Smooth muscle cell (in vitro differentiated cells): ENCODE measurements around the gene ST3GAL5. TPM values are rescaled to one million over a fixed set of nuclear protein-coding genes. Genes with fewer than 3 reads are reported as not detected.

Experiments
- DNase-seq: peaks from one replicate; lab custom pipeline; 2025; ENCODE audit not compliant: unreplicated experiment; lab: John Stamatoyannopoulos, UW
- H2AFZ ChIP-seq: fragments of 200-600 bp; sonication (generic); 2 replicates; pipeline ENCODE4 v1.6.0; 2016; ENCODE audit warnings: antibody characterized with exemption, low read depth, mild to moderate bottlenecking
- H3F3A ChIP-seq: fragments of 200-600 bp; sonication (generic); 2 replicates; pipeline ENCODE4 v1.6.0; 2017; ENCODE audit warnings: antibody characterized with exemption, low read depth
- H3K27ac ChIP-seq: fragments of 200-600 bp; sonication (generic); 2 replicates; pipeline ENCODE4 v1.5.1; 2016; ENCODE audit warnings: low read depth, mild to moderate bottlenecking
- H3K27me3 ChIP-seq: fragments of 200-600 bp; sonication (generic); 2 replicates; pipeline ENCODE4 v1.6.1; 2016; ENCODE audit warnings: low read depth, mild to moderate bottlenecking
- H3K36me3 ChIP-seq: fragments of 200-600 bp; sonication (generic); 2 replicates; pipeline ENCODE4 v1.5.1; 2016; ENCODE audit warnings: low read depth
- H3K4me1 ChIP-seq: fragments of 200-600 bp; sonication (generic); 2 replicates; pipeline ENCODE4 v1.5.1; 2016; ENCODE audit warnings: low read depth
- H3K4me2 ChIP-seq: fragments of 200-600 bp; sonication (generic); 2 replicates; pipeline ENCODE4 v1.6.0; 2016; ENCODE audit warnings: mild to moderate bottlenecking
- H3K4me3 ChIP-seq: fragments of 200-600 bp; sonication (generic); 2 replicates; pipeline ENCODE4 v1.5.1; 2016; ENCODE audit warnings: mild to moderate bottlenecking
- H3K79me2 ChIP-seq: fragments of 200-600 bp; sonication (generic); 2 replicates; pipeline ENCODE4 v1.6.0; 2016; ENCODE audit warnings: low read depth, mild to moderate bottlenecking
- H3K9ac ChIP-seq: fragments of 200-600 bp; sonication (generic); 2 replicates; pipeline ENCODE4 v1.6.0; 2016; ENCODE audit warnings: low read depth
- H3K9me3 ChIP-seq: fragments of 200-600 bp; sonication (generic); replicated peaks from 2 replicates; pipeline ENCODE4 v1.5.1; 2016; ENCODE audit warnings: low read depth
- H4K20me1 ChIP-seq: fragments of 200-600 bp; sonication (generic); 2 replicates; pipeline ENCODE4 v1.6.0; 2016; ENCODE audit warnings: low read depth
- WGBS: methylation state at CpG from one replicate; pipeline ENCODE4 v1.1.7; 2016; ENCODE audit warnings: low lambda C conversion rate; 5-methylcytosine and 5-hydroxymethylcytosine counted together
- polyA plus RNA-seq: library from polyadenylated mRNA; unstranded; fragments of >200 nt; fragmentation: Nextera tagmentation; extraction: Ambion mirVana; gene quantifications from 2 replicates; pipeline ENCODE4 v1.2.1, GENCODE V29; 2016
- total RNA-seq: library from RNA; depleted of rRNA; stranded (reverse); fragments of >200 nt; gene quantifications from 2 replicates; pipeline ENCODE4 v1.2.3, GENCODE V29; 2014
- TF ChIP-seq, protein P1 (sequence below): fragments of 200-600 bp; sonication (generic); IDR thresholded peaks from 2 replicates; pipeline ENCODE4 v1.5.1; 2017; ENCODE audit warnings: borderline replicate concordance, mild to moderate bottlenecking, antibody characterized with exemption; ENCODE audit not compliant: insufficient read depth, poor library complexity, severe bottlenecking

ST3GAL5 gene
- total and polyA plus RNA-seq, 2 experiments from 2014 or later: 10.9 to 26.4 TPM

DNA sequence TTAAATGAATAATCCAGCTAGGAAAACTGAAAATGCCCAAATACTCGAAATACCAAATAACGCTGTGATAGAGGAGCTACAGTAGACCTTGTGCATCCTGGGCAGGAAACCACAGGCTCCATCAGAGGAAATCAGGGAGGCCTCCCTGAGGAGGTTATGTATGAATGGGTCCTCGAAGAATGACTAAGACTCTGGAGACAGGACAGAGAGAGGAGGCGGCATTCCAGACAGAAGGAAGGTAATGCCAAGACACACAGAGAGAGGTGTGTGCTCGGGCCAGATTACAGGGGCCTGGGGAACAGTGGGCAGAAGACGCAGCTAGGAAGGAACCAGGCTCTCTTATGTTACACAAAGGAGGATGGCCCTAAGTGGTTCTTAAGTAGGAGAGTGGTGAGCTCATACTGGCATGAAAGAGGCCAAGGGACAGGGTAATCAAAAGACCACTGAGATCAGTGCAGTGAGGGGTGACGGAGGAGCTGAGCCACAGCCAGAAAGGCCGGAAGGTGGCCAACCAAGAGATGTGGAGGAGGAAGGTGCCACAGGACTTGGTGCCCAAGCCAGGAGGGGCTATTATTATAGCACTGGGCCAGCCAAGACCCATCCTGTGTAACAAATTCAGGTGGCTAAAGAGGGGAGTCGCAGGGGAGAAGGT, 9.9 kb downstream of the ST3GAL5 start:
- Histone ChIP-seq H3K27me3 (no peaks in the 10 kb centered on the region), H3K4me3 (no peak overlapping the region), H3K4me1 (no peaks in the 10 kb centered on the region), H2AFZ (no peak overlapping the region), H3K9ac (no peak overlapping the region), H3K4me2 (no peak overlapping the region), H3K36me3 (no peaks in the 10 kb centered on the region), H3K9me3 (no peaks in the 10 kb centered on the region), H3K27ac (no peak overlapping the region), H3F3A (no peaks in the 10 kb centered on the region), H3K79me2 (peaks cover 11% of the 10 kb centered on the region), H4K20me1 (peaks cover 6% of the 10 kb centered on the region)
- DNase-seq: no peak
- TF ChIP-seq, protein P1, sequence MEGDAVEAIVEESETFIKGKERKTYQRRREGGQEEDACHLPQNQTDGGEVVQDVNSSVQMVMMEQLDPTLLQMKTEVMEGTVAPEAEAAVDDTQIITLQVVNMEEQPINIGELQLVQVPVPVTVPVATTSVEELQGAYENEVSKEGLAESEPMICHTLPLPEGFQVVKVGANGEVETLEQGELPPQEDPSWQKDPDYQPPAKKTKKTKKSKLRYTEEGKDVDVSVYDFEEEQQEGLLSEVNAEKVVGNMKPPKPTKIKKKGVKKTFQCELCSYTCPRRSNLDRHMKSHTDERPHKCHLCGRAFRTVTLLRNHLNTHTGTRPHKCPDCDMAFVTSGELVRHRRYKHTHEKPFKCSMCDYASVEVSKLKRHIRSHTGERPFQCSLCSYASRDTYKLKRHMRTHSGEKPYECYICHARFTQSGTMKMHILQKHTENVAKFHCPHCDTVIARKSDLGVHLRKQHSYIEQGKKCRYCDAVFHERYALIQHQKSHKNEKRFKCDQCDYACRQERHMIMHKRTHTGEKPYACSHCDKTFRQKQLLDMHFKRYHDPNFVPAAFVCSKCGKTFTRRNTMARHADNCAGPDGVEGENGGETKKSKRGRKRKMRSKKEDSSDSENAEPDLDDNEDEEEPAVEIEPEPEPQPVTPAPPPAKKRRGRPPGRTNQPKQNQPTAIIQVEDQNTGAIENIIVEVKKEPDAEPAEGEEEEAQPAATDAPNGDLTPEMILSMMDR: no peak
- WGBS: 81% methylated on average over 9 of the region's 9 CpGs

DNA sequence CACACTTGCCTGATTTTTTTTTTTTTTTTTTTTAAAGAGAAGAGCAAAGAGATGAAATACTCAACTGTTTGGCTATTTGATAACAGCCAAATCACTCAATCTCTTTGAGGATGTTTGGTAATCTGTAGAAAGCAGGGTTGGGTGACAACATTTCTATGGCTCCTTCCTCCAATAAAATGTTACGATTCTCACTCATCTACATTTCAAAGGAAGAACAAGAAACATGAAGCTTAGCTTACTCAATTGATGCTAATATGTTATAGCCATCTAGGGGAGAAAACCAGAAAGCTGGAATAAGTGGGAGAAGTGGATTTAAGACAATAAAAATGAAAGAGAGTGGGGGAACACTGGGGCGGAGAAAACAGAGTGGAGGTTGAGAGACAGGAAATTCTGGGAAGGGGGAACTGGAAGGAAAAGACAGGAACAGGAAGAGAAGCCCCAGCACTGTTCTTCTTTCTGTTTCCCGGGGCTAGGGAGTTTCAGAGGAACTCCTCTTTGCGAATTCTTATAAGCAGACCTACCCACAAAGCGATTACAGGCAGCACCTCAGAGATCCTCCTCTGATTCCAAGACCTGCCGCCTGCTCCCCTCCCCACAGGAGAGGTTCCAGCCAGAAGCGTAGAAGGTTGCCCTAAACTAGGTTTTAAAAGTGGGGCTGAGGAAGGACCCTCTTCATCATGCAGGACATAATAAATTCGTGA, 13.3 kb downstream of the ST3GAL5 start:
- no peaks in the 10 kb centered on the region for H3K27me3 ChIP-seq
- no peak overlapping the region for H2AFZ ChIP-seq
- H3K4me3 ChIP-seq: no peak overlapping the region
- H3K36me3 ChIP-seq: no peaks in the 10 kb centered on the region
- H3K27ac ChIP-seq: no peak overlapping the region
- TF ChIP-seq, protein P1: no peak
- no peaks in the 10 kb centered on the region for H3K9me3 ChIP-seq
- H3F3A ChIP-seq: no peaks in the 10 kb centered on the region
- H3K4me1 ChIP-seq: no peaks in the 10 kb centered on the region
- no peak for DNase-seq
- no peaks in the 10 kb centered on the region for H4K20me1 ChIP-seq
- H3K9ac ChIP-seq: no peak overlapping the region
- 84% methylated on average over 8 of the region's 8 CpGs for WGBS
- no peak overlapping the region for H3K4me2 ChIP-seq
- H3K79me2 ChIP-seq: peaks cover 9% of the 10 kb centered on the region

DNA sequence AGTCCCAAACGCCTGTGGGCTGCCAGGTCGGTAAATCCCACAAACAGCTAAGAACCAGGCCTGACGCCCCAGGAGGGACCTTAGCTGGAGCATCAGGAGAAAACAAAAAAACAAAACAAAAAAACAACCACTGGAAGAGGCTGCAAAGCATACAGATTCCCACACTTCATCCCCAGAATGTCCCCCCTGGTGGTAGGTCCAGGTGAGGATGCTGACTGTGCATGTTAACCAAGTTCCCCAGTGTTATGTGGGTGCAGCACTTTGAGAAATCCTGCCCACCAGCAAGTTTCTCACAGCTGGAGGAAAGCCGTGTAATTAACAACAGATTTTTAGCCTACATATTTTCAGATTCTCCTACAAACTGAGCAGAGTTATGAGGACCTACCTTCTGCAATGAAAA, 15.1 kb downstream of the ST3GAL5 start:
- H4K20me1 ChIP-seq: no peaks in the 10 kb centered on the region
- no peaks in the 10 kb centered on the region for H3K9me3 ChIP-seq
- WGBS: 88% methylated on average over 4 of the region's 4 CpGs
- DNase-seq: no peak
- TF ChIP-seq, protein P1: peak; percentile 11
- no peak overlapping the region for H3K27ac ChIP-seq
- H3K4me2 ChIP-seq: no peak overlapping the region
- H3K9ac ChIP-seq: no peak overlapping the region
- H3K4me1 ChIP-seq: no peaks in the 10 kb centered on the region
- no peak overlapping the region for H2AFZ ChIP-seq
- H3K79me2 ChIP-seq: peaks cover 9% of the 10 kb centered on the region
- H3K27me3 ChIP-seq: no peaks in the 10 kb centered on the region
- no peaks in the 10 kb centered on the region for H3F3A ChIP-seq
- no peaks in the 10 kb centered on the region for H3K36me3 ChIP-seq
- H3K4me3 ChIP-seq: no peak overlapping the region
